HepG2 (cell line): ENCODE data around the gene PRKCE. TPM values are rescaled to one million over a fixed set of nuclear protein-coding genes. Genes with fewer than 3 reads are reported as not detected.

ENCODE experiments used
- ATAC-seq: fragments of 200-7000 bp; cut with Tn5 transposase; 3 replicates; pipeline ENCODE4 v1.9.1; 2020; ENCODE audit warnings: mild to moderate bottlenecking, moderate library complexity
- BruUV-seq: library from RNA; stranded (reverse); fragments of 400-500 nt; replicated peaks from 2 replicates; lab custom pipeline; 2021; lab: Mats Ljungman, UMichigan
- CTCF ChIA-PET: fragments of 300-600 bp; formaldehyde crosslinking; extraction: SDS; loops from one replicate; lab custom pipeline; 2021; ENCODE audit warnings: low total read pairs, inconsistent platforms, low intra/inter-chr PET ratio; lab: Yijun Ruan, JAX
- POLR2A ChIA-PET: fragments of 350-600 bp; sonication (Branson Sonifier 250); formaldehyde crosslinking; loops from one replicate; lab custom pipeline; 2020; ENCODE audit warnings: antibody characterized with exemption, inconsistent platforms; lab: Yijun Ruan, JAX
- DNase-seq: peaks from one replicate; pipeline ENCODE4 v3.0.0-alpha.2; 2015; ENCODE audit warnings: low spot score
- FAIRE-seq: peaks from 3 replicates; lab custom pipeline; 2011; peaks lifted over from hg19 to GRCh38; lab: Jason Lieb, UNC
- H2AFZ ChIP-seq: one replicate; pipeline ENCODE4 v1.6.1; 2011; ENCODE audit warnings: low read length, inconsistent platforms
- H3K27ac ChIP-seq: fragments of 300-600 bp; 3 replicates; pipeline ENCODE4 v1.8.0; 2011; ENCODE audit warnings: mixed run types, mild to moderate bottlenecking, mixed read lengths, low read length, inconsistent platforms; ENCODE audit not compliant: insufficient read depth; ENCODE audit errors: extremely low read length
- H3K27me3 ChIP-seq, 2 experiments: fragments of 200-600 bp in 1 of 2; 2 replicates in 1 of 2; 3 replicates in 1 of 2; pipeline versions ENCODE4 v1.6.0 to v1.8.0; 2011; ENCODE audit warnings: low read length in 2 of 2, mild to moderate bottlenecking in 2 of 2, moderate library complexity in 2 of 2, inconsistent platforms in 1 of 2; ENCODE audit not compliant: insufficient read depth in 2 of 2, control insufficient read depth in 1 of 2
- H3K36me3 ChIP-seq, 2 experiments: fragments of 200-600 bp in 1 of 2; replicated peaks in 1 of 2; 2 replicates in 1 of 2; 3 replicates in 1 of 2; pipeline versions ENCODE4 v1.5.1 to v1.8.0; 2011; ENCODE audit warnings: low read length in 2 of 2, inconsistent platforms in 1 of 2; ENCODE audit not compliant: insufficient read depth in 2 of 2, control insufficient read depth in 1 of 2
- H3K4me1 ChIP-seq: 2 replicates; pipeline ENCODE4 v1.5.1; 2012; ENCODE audit warnings: low read length, inconsistent platforms; ENCODE audit not compliant: insufficient read depth
- H3K4me2 ChIP-seq: 2 replicates; pipeline ENCODE4 v1.6.0; 2011; ENCODE audit warnings: low read depth, low read length, inconsistent platforms
- H3K4me3 ChIP-seq, 3 experiments: fragments of 200-600 bp in 1 of 3; sonication (generic), shearing (Covaris generic) in 1 of 3; replicated peaks in 1 of 3; 2 replicates each; pipeline ENCODE4 v1.5.1; 2011 to 2016; ENCODE audit warnings: low read length in 3 of 3, inconsistent platforms in 2 of 3, low read depth in 2 of 3, mild to moderate bottlenecking in 2 of 3, control low read depth in 1 of 3, mixed read lengths in 1 of 3; ENCODE audit not compliant: insufficient read depth in 1 of 3
- H3K79me2 ChIP-seq: one replicate; pipeline ENCODE4 v1.6.1; 2011; ENCODE audit warnings: low read length, inconsistent platforms; ENCODE audit not compliant: insufficient read depth
- H3K9ac ChIP-seq: 2 replicates; pipeline ENCODE4 v1.6.0; 2011; ENCODE audit warnings: mild to moderate bottlenecking, low read depth, low read length, inconsistent platforms; ENCODE audit not compliant: insufficient read depth
- H3K9me3 ChIP-seq: 2 replicates; pipeline ENCODE4 v1.5.1; 2012; ENCODE audit warnings: mild to moderate bottlenecking, low read length
- H4K20me1 ChIP-seq: 2 replicates; pipeline ENCODE4 v1.6.0; 2011; ENCODE audit warnings: inconsistent platforms, mild to moderate bottlenecking, low read length, moderate library complexity; ENCODE audit not compliant: insufficient read depth
- ERF ChIP-seq: IDR thresholded peaks from 2 replicates; pipeline ENCODE4 v1.6.1; 2018; ENCODE audit warnings: missing biosample characterization, missing genetic modification reagents
- ETV5 ChIP-seq: IDR thresholded peaks from 2 replicates; pipeline ENCODE4 v1.6.1; 2018; ENCODE audit warnings: missing biosample characterization, missing genetic modification reagents, inconsistent platforms, borderline replicate concordance
- HMG20B ChIP-seq: conservative IDR thresholded peaks from 2 replicates; pipeline ENCODE4 v1.6.1; 2016; ENCODE audit warnings: missing genetic modification reagents, missing compliant biosample characterization
- KDM1A ChIP-seq: IDR thresholded peaks from 2 replicates; pipeline ENCODE4 v1.6.1; 2016; ENCODE audit warnings: missing compliant biosample characterization
- MED13 ChIP-seq: sonication (generic); formaldehyde crosslinking; IDR thresholded peaks from 2 replicates; pipeline ENCODE4 v1.5.0; 2020; ENCODE audit warnings: missing genetic modification reagents
- ZBTB7A ChIP-seq: sonication (generic); formaldehyde crosslinking; IDR thresholded peaks from 2 replicates; pipeline ENCODE4 v1.8.0; 2022; ENCODE audit warnings: mild to moderate bottlenecking, missing genetic modification reagents
- ZNF3 ChIP-seq: IDR thresholded peaks from 2 replicates; pipeline ENCODE4 v1.7.0; 2017; ENCODE audit warnings: inconsistent platforms
- ZNF354B ChIP-seq: sonication (generic); formaldehyde crosslinking; IDR thresholded peaks from 2 replicates; pipeline ENCODE4 v1.8.0; 2022; ENCODE audit warnings: mild to moderate bottlenecking, missing genetic modification reagents
- ZNF724P ChIP-seq: sonication (generic); formaldehyde crosslinking; IDR thresholded peaks from 2 replicates; pipeline ENCODE4 v1.8.0; 2022; ENCODE audit warnings: missing genetic modification reagents, borderline replicate concordance
- WGBS: methylation state at CpG from one replicate; pipeline ENCODE4 v1.1.6; 2017; ENCODE audit warnings: low lambda C conversion rate; 5-methylcytosine and 5-hydroxymethylcytosine counted together
- in situ Hi-C: cut with HindIII; loops from 2 replicates; pipeline ENCODE4 v1.10.0; 2017; ENCODE audit warnings: low pct_unique_long_range_greater_than_20kb; ENCODE audit not compliant: extremely low pct_ligation_motif_present
- intact Hi-C: fragments of 100-400 bp; cut with micrococcal nuclease; formaldehyde crosslinking; loops from one replicate; pipeline ENCODE4 v1.10.0; 2022; ENCODE audit not compliant: unreplicated experiment
- polyA plus RNA-seq, 8 experiments: library from polyadenylated mRNA; depleted of rRNA in 3 of 8; stranded (reverse) in 7 of 8; unstranded in 1 of 8; fragments of >200 nt; fragmentation: Illumina TruSeq in 4 of 8; extraction: Trizol in 4 of 8; gene quantifications; 2 replicates each; pipeline versions ENCODE4 v1.2.1 to v1.2.3, GENCODE V29; 2011 to 2016; ENCODE audit warnings: low read depth in 4 of 8, missing spikeins in 1 of 8, mixed read lengths in 1 of 8; ENCODE audit not compliant: insufficient read depth in 1 of 8
- total RNA-seq, 5 experiments: library from RNA; depleted of rRNA; stranded (reverse); fragments of >200 nt; fragmentation: Illumina TruSeq; extraction: Trizol; gene quantifications; 2 replicates each; pipeline ENCODE4 v1.2.3, GENCODE V29; 2016; ENCODE audit warnings: low read depth in 1 of 5
- TF ChIP-seq, protein P1 (sequence below): sonication (generic); formaldehyde crosslinking; IDR thresholded peaks from 2 replicates; pipeline ENCODE4 v1.4.0; 2020; ENCODE audit warnings: missing genetic modification reagents, borderline replicate concordance
- TF ChIP-seq, protein P2 (sequence below): sonication (generic); formaldehyde crosslinking; IDR thresholded peaks from 2 replicates; pipeline ENCODE4 v1.5.0; 2020; ENCODE audit warnings: mild to moderate bottlenecking, missing genetic modification reagents

Gene PRKCE
- total and polyA plus RNA-seq, 2 of the 13 experiments (the other 11 are each of a cell fraction or from before 2014, with no cell fraction given), result 1.0 to 3.9 TPM

DNA sequence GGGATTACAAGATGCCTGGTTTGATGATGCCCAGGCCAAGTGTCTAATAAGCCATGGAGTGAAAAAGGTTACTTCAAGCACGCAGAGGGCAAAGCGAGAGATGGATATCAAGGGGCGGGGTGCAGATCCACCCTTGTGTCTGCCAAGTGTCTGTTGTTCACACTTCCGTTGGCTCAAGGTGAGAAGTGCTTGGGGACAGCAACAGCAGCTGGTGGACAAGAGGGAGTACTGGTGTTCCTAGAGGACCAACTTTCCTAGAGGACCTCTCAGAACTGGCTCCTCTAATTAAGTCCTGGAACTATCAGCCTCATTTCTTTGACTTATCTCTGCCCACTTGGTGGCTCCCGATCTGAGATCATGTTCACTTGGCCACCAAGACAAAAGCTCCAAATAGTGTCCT lies 299.1 kb downstream of the PRKCE start:
- no peaks in the 10 kb centered on the region for H3K79me2 ChIP-seq
- TF ChIP-seq KDM1A (CRISPR knock-in tag), result no peak
- TF ChIP-seq, protein P1, sequence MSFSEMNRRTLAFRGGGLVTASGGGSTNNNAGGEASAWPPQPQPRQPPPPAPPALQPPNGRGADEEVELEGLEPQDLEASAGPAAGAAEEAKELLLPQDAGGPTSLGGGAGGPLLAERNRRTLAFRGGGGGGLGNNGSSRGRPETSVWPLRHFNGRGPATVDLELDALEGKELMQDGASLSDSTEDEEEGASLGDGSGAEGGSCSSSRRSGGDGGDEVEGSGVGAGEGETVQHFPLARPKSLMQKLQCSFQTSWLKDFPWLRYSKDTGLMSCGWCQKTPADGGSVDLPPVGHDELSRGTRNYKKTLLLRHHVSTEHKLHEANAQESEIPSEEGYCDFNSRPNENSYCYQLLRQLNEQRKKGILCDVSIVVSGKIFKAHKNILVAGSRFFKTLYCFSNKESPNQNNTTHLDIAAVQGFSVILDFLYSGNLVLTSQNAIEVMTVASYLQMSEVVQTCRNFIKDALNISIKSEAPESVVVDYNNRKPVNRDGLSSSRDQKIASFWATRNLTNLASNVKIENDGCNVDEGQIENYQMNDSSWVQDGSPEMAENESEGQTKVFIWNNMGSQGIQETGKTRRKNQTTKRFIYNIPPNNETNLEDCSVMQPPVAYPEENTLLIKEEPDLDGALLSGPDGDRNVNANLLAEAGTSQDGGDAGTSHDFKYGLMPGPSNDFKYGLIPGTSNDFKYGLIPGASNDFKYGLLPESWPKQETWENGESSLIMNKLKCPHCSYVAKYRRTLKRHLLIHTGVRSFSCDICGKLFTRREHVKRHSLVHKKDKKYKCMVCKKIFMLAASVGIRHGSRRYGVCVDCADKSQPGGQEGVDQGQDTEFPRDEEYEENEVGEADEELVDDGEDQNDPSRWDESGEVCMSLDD (CRISPR knock-in tag), result no peak
- TF ChIP-seq ERF (CRISPR knock-in tag), result no peak
- TF ChIP-seq, all 625 proteins: peak for 0
- no peaks in the 10 kb centered on the region for H3K9me3 ChIP-seq
- no peak overlapping the region for H3K9ac ChIP-seq
- no peaks in the 10 kb centered on the region for H4K20me1 ChIP-seq
- H3K4me2 ChIP-seq, result no peak overlapping the region
- CTCF ChIA-PET, result no interaction called here
- H3K27ac ChIP-seq, result no peak overlapping the region
- WGBS, result 77% methylated on average over 5 of the region's 5 CpGs
- intact Hi-C loops (no loop called here), in situ Hi-C loops (no loop called here)
- no peaks in the 10 kb centered on the region for H3K4me1 ChIP-seq
- no peaks in the 10 kb centered on the region for H3K27me3 ChIP-seq
- H2AFZ ChIP-seq, result no peak overlapping the region
- DNase-seq (no peak), FAIRE-seq (no peak), ATAC-seq (no peak)
- no peak overlapping the region for H3K4me3 ChIP-seq
- BruUV-seq, result no TSS peak
- H3K36me3 ChIP-seq, result no peaks in the 10 kb centered on the region
- POLR2A ChIA-PET, result no interaction called here

DNA sequence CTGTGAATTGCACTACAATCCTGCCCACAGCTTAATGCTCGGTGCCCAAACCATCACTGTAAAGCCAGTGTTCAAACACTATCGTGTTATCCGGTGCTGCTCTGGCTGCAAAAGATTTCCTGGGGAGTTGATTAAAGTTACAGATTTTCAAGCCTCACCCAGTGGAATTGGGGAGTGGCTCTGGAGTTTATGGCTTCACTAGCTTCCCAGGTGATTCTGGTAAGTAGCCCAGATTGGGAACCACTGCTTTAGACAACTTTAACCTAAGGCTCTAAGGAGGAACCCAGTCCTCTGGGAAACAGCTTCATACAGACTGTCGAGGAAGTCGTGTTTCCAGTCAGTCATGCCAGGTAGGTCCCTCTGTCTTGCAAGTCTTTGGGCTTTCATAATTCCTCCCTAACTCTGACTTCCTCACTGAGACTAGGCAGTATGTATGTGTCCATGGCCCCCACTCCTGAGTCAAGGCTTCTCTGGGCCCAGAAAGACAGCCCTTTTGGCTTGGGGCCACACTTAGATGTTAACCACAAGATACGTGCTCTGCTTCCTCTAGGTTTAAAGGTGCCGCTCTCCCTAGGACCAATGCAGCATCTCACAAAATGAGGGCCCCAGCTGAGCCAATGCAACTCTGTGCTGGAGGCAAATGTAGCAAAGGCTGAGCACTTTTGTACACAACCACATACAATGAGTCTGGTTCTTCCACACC lies 299.7 kb downstream of the PRKCE start:
- H3K79me2 ChIP-seq, result no peaks in the 10 kb centered on the region
- 69% methylated on average over 7 of the region's 7 CpGs for WGBS
- in situ Hi-C loops, result no loop called here
- BruUV-seq, result no TSS peak
- CTCF ChIA-PET, result no interaction called here
- ATAC-seq, result no peak
- H3K4me3 ChIP-seq, result no peak overlapping the region
- H3K36me3 ChIP-seq, result no peaks in the 10 kb centered on the region
- intact Hi-C loops, result no loop called here
- no peak for DNase-seq
- H2AFZ ChIP-seq, result no peak overlapping the region
- no peak overlapping the region for H3K9ac ChIP-seq
- no peak for FAIRE-seq
- POLR2A ChIA-PET, result no interaction called here
- H3K27ac ChIP-seq, result no peak overlapping the region
- H4K20me1 ChIP-seq, result no peaks in the 10 kb centered on the region
- no peaks in the 10 kb centered on the region for H3K27me3 ChIP-seq
- H3K4me1 ChIP-seq, result no peaks in the 10 kb centered on the region
- H3K4me2 ChIP-seq, result no peak overlapping the region
- no peaks in the 10 kb centered on the region for H3K9me3 ChIP-seq
- TF ChIP-seq HMG20B (CRISPR knock-in tag) (no peak), ZBTB7A (CRISPR knock-in tag) (no peak), MED13 (CRISPR knock-in tag) (no peak), ZNF724P (CRISPR knock-in tag) (no peak), ZNF3 (CRISPR knock-in tag) (no peak), ETV5 (CRISPR knock-in tag) (no peak), ZNF354B (CRISPR knock-in tag) (no peak)
- TF ChIP-seq, protein P2, sequence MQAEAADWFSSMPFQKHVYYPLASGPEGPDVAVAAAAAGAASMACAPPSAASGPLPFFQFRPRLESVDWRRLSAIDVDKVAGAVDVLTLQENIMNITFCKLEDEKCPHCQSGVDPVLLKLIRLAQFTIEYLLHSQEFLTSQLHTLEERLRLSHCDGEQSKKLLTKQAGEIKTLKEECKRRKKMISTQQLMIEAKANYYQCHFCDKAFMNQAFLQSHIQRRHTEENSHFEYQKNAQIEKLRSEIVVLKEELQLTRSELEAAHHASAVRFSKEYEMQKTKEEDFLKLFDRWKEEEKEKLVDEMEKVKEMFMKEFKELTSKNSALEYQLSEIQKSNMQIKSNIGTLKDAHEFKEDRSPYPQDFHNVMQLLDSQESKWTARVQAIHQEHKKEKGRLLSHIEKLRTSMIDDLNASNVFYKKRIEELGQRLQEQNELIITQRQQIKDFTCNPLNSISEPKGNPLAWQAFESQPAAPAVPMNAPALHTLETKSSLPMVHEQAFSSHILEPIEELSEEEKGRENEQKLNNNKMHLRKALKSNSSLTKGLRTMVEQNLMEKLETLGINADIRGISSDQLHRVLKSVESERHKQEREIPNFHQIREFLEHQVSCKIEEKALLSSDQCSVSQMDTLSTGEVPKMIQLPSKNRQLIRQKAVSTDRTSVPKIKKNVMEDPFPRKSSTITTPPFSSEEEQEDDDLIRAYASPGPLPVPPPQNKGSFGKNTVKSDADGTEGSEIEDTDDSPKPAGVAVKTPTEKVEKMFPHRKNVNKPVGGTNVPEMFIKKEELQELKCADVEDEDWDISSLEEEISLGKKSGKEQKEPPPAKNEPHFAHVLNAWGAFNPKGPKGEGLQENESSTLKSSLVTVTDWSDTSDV (CRISPR knock-in tag), result no peak
